Prostate gland (tissue), 2 donors: ENCODE measurements around the gene ERC2. TPM values are rescaled to one million over a fixed set of nuclear protein-coding genes. Genes with fewer than 3 reads are reported as not detected.

Experiments used
- DNase-seq: peaks from one replicate; pipeline ENCODE4 v3.0.0-alpha.2; 2019; ENCODE audit warnings: low spot score
- H3K27ac ChIP-seq, 2 donors: fragments of 200-600 bp; sonication (generic); 2 replicates each; pipeline ENCODE4 v1.5.1; 2017 to 2019
- H3K27me3 ChIP-seq: fragments of 200-600 bp; sonication (generic); replicated peaks from 2 replicates; pipeline ENCODE4 v1.5.1; 2019; ENCODE audit not compliant: insufficient read depth
- H3K36me3 ChIP-seq, 2 donors: fragments of 200-600 bp; sonication (generic); 1 replicate in 1 of 2; 2 replicates in 1 of 2; pipeline versions ENCODE4 v1.5.1 to v1.8.1; 2017 to 2019
- H3K4me1 ChIP-seq: fragments of 200-600 bp; sonication (generic); replicated peaks from 2 replicates; pipeline ENCODE4 v1.5.1; 2019
- H3K4me3 ChIP-seq, 2 donors: fragments of 200-600 bp; sonication (generic); 2 replicates each; pipeline ENCODE4 v1.5.1; 2017 to 2019
- H3K9me3 ChIP-seq: fragments of 200-600 bp; sonication (generic); 2 replicates; pipeline ENCODE4 v1.5.1; 2017
- POLR2A ChIP-seq: fragments of 450-650 bp; IDR thresholded peaks from one replicate; pipeline ENCODE4 v1.6.1; 2016; ENCODE audit warnings: antibody characterized with exemption, mild to moderate bottlenecking
- POLR2AphosphoS5 ChIP-seq: sonication (generic); formaldehyde crosslinking; IDR thresholded peaks from one replicate; pipeline ENCODE4 v1.6.1; 2017; ENCODE audit warnings: antibody characterized with exemption
- WGBS: methylation state at CpG from one replicate; pipeline ENCODE4 v1.1.5; 2018; 5-methylcytosine and 5-hydroxymethylcytosine counted together
- intact Hi-C: fragments of 100-400 bp; cut with DNase I; formaldehyde crosslinking; loops from one replicate; pipeline ENCODE4 v1.14.2; 2022
- total RNA-seq, 2 donors: library from RNA; depleted of rRNA; stranded (reverse); fragments of >200 nt; gene quantifications; one replicate each; pipeline ENCODE4 v1.1.0, GENCODE V29; 2016
- TF ChIP-seq, protein P1 (sequence below), 4 experiments: fragments of 200-600 bp in 2 of 4; fragments of 450-650 bp in 2 of 4; sonication (generic) in 2 of 4; IDR thresholded peaks; 1 replicate in 3 of 4; 2 replicates in 1 of 4; pipeline ENCODE4 v1.5.1; 2016 to 2019; ENCODE audit warnings: antibody characterized with exemption in 4 of 4, mild to moderate bottlenecking in 2 of 4, moderate library complexity in 2 of 4

Gene ERC2
- total RNA-seq, 2 donors from 2014 or later = 1.0 to 2.7 TPM

DNA sequence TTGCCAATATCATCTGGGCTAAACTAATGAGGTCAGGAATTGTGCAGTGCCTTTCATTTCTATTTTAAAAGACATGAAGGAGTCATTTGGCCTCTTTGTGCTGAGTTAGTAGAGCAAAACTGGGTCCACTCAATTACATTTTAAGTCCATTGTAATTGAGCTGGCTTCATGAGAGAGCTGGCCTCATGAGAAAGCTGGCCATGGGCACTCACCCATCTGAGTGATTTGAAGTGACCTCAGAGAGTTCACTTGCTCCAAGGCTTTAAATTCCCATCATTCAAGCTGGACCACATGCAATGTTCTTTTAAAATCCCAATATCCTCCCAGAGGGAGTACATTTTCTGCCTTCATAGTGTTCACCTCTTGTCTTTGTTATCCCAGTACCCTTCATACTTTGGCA, 645.3 kb downstream of the ERC2 start:
- TF ChIP-seq POLR2A (no peak), POLR2AphosphoS5 (no peak)
- TF ChIP-seq, protein P1, sequence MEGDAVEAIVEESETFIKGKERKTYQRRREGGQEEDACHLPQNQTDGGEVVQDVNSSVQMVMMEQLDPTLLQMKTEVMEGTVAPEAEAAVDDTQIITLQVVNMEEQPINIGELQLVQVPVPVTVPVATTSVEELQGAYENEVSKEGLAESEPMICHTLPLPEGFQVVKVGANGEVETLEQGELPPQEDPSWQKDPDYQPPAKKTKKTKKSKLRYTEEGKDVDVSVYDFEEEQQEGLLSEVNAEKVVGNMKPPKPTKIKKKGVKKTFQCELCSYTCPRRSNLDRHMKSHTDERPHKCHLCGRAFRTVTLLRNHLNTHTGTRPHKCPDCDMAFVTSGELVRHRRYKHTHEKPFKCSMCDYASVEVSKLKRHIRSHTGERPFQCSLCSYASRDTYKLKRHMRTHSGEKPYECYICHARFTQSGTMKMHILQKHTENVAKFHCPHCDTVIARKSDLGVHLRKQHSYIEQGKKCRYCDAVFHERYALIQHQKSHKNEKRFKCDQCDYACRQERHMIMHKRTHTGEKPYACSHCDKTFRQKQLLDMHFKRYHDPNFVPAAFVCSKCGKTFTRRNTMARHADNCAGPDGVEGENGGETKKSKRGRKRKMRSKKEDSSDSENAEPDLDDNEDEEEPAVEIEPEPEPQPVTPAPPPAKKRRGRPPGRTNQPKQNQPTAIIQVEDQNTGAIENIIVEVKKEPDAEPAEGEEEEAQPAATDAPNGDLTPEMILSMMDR (IDR thresholded peaks at IDR 0.05) = no peak
- Histone ChIP-seq H3K4me1 (no peaks in the 10 kb centered on the region), H3K36me3 (no peaks in the 10 kb centered on the region), H3K4me3 (no peak overlapping the region), H3K27me3 (no peaks in the 10 kb centered on the region), H3K27ac (no peak overlapping the region), H3K9me3 (no peaks in the 10 kb centered on the region)
- intact Hi-C loops = no loop called here
- no peak for DNase-seq

DNA sequence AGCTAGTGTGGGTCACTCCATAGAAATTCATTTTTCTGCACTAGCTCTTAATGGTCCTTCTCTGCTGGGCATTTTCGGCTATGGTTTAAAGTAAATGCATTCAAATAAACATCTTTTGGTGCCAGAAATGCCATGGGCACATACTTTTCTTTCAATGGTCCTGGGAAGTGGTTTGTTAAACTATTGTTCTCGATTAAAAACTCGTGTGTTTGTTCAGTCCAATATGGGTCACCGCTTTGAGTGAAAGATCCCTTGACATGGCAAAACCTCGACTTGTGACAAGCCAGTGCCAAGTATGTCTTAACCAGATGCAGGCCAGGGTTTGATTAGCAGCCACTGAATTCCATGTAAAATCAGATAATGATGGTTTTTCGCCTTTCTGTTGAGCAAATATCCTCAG, 649.3 kb downstream of the ERC2 start:
- Histone ChIP-seq H3K4me3 (no peak overlapping the region), H3K27me3 (no peaks in the 10 kb centered on the region), H3K27ac (no peak overlapping the region), H3K36me3 (no peaks in the 10 kb centered on the region), H3K4me1 (no peaks in the 10 kb centered on the region), H3K9me3 (no peaks in the 10 kb centered on the region)
- TF ChIP-seq POLR2A = no peak
- TF ChIP-seq, protein P1 (IDR thresholded peaks at IDR 0.05) = no peak
- no peak for TF ChIP-seq POLR2AphosphoS5
- intact Hi-C loops = no loop called here
- WGBS = 47% methylated on average over 6 of the region's 6 CpGs
- DNase-seq = no peak

DNA sequence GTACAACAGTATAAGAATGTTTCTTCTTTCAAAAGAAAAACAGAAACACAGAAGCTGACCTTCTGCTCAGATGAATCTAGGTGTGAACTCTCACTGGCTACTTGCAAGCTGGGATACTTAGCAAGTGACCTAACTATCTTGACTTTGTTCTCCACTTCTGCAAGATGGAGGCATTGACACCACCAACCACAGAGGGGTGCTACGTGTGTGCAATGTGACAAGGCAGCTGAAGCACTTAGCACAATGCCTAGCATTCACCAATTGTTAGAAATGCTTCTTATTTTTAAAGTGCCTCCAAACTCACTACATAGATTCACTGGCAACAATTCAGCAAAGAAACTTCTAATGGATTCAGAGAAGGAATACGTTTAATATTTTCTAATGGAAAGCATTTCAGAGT, 649.8 kb downstream of the ERC2 start:
- TF ChIP-seq, protein P1 (IDR thresholded peaks at IDR 0.05) = no peak
- no peak for TF ChIP-seq POLR2AphosphoS5
- no peak for TF ChIP-seq POLR2A
- no peak for DNase-seq
- Histone ChIP-seq H3K4me3 (no peak overlapping the region), H3K36me3 (no peaks in the 10 kb centered on the region), H3K27ac (no peak overlapping the region), H3K9me3 (no peaks in the 10 kb centered on the region), H3K4me1 (no peaks in the 10 kb centered on the region), H3K27me3 (no peaks in the 10 kb centered on the region)
- WGBS = 63% methylated on average over 2 of the region's 2 CpGs
- intact Hi-C loops = no loop called here

DNA sequence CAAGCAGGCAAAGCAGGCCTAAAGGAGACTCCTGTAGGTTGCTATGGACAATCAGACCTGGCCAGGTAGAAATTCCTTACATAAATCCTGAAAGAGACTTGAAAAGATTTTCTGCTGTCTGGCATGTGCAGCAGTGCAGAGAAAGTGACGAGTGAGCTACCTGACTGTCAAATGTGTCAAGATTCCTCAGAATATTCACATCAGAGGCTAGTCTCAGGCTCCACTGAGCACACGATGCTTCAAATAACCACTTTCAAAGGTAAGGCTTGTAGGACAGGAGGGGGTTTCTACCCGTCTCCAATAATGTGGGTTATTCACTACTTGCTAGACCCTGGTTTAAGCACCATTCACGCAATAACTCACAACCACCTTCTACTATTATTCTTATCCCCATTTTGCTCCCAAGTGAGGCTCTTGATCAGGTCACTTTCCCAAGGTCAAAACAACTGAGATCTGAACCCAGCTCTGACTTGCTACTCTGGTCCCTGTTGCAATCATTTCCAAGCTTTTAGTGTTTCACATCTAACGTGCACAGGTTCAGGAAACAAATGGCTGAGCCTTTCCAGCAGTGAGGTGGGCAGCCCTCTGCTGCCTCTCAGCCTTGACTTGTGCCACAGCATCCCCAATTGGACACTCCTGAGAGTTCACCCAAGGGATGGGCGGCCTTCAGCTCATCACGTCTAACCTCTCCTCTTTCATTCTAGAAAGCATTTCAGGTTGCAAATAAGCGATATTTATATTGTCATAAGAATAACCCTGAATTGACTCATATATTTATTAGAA, 651.3 kb downstream of the ERC2 start:
- 92% methylated on average over 8 of the region's 8 CpGs for WGBS

More for the DNA sequence above, 651.3 kb downstream of the ERC2 start:
- H3K4me1 ChIP-seq = no peaks in the 10 kb centered on the region
- no peak overlapping the region for H3K4me3 ChIP-seq
- H3K27me3 ChIP-seq = no peaks in the 10 kb centered on the region
- intact Hi-C loops = no loop called here
- H3K36me3 ChIP-seq = no peaks in the 10 kb centered on the region
- no peaks in the 10 kb centered on the region for H3K9me3 ChIP-seq
- DNase-seq = no peak
- no peak overlapping the region for H3K27ac ChIP-seq
- TF ChIP-seq POLR2AphosphoS5 (no peak), POLR2A (no peak)
- TF ChIP-seq, protein P1 (IDR thresholded peaks at IDR 0.05) = no peak
